Peyer's patch (tissue), 4 donors: ENCODE data around the gene ZNF587B. TPM values are rescaled to one million over a fixed set of nuclear protein-coding genes. Genes with fewer than 3 reads are reported as not detected.
"Not testable (repeated sequence)": the region's sequence is repeated elsewhere in the genome, so short reads cannot be mapped to it uniquely, and the experiment has no call there.

ENCODE experiments used
- DNase-seq, 3 donors: peaks; one replicate each; pipeline ENCODE4 v3.0.0-alpha.2; 2017 to 2019
- H3K27ac ChIP-seq, 4 donors: fragments of 200-600 bp; sonication (generic); one replicate each; pipeline ENCODE4 v1.5.1; 2016 to 2019
- H3K27me3 ChIP-seq, 2 donors: fragments of 200-600 bp; sonication (generic); one replicate each; pipeline ENCODE4 v1.5.1; 2019
- H3K36me3 ChIP-seq, 3 donors: fragments of 200-600 bp; sonication (generic); one replicate each; pipeline ENCODE4 v1.5.1; 2016 to 2019
- H3K4me1 ChIP-seq, 4 donors: fragments of 200-600 bp; sonication (generic); one replicate each; pipeline ENCODE4 v1.5.1; 2016 to 2019
- H3K4me3 ChIP-seq, 4 donors: fragments of 200-600 bp; sonication (generic); 1 replicate in 3 of 4; 2 replicates in 1 of 4; pipeline ENCODE4 v1.5.1; 2016 to 2019; ENCODE audit warnings: mild to moderate bottlenecking in 1 of 4
- H3K9me3 ChIP-seq, 4 donors: fragments of 200-600 bp; sonication (generic); one replicate each; pipeline ENCODE4 v1.5.1; 2016 to 2019; ENCODE audit warnings: mild to moderate bottlenecking in 1 of 4
- CTCF ChIP-seq, 6 experiments: fragments of 450-650 bp in 4 of 6; fragments of 200-600 bp in 2 of 6; sonication (generic) in 1 of 6; IDR thresholded peaks; one replicate each; pipeline ENCODE4 v1.5.1; 2017 to 2019; ENCODE audit warnings: antibody characterized with exemption in 6 of 6, mild to moderate bottlenecking in 3 of 6, moderate library complexity in 1 of 6
- POLR2A ChIP-seq, 2 donors: fragments of 450-650 bp; IDR thresholded peaks; one replicate each; pipeline ENCODE4 v1.5.1; 2017; ENCODE audit warnings: antibody characterized with exemption in 2 of 2, mild to moderate bottlenecking in 2 of 2, moderate library complexity in 2 of 2
- total RNA-seq, 4 donors: library from RNA; depleted of rRNA; stranded (reverse); fragments of >200 nt; gene quantifications; one replicate each; pipeline ENCODE4 v1.1.0, GENCODE V29; 2016

The ZNF587B gene
- total RNA-seq, 4 donors from 2014 or later: 19.3 to 32.4 (median 25.0) TPM

- H3K27me3 ChIP-seq: no peaks in the 10 kb centered on the region
- H3K36me3 ChIP-seq: peaks cover 0 to 7% (median 0%) of the 10 kb centered on the region in 3 donors
- no peaks in the 10 kb centered on the region for H3K9me3 ChIP-seq
- H3K4me1 ChIP-seq: peaks cover 0 to 17% (median 5%) of the 10 kb centered on the region in 4 donors
- no peak for DNase-seq
- TF ChIP-seq CTCF (IDR thresholded peaks at IDR 0.05) (no peak), POLR2A (IDR thresholded peaks at IDR 0.05) (no peak)
- H3K27ac ChIP-seq: no peak overlapping the region
- H3K4me3 ChIP-seq: no peak overlapping the region
Measured at GRCh38 chr19:57825511-57825910, 4.6 kb upstream of the ZNF587B start.

GRCh38 chr19:57829316-57829715, 783 bp upstream of the ZNF587B start:
- DNase-seq: no peak
- no peak overlapping the region for H3K27ac ChIP-seq
- no peaks in the 10 kb centered on the region for H3K27me3 ChIP-seq
- H3K4me3 ChIP-seq: no peak overlapping the region
- peaks cover 0 to 2% (median 0%) of the 10 kb centered on the region in 4 donors for H3K4me1 ChIP-seq
- H3K36me3 ChIP-seq: peaks cover 0 to 7% (median 0%) of the 10 kb centered on the region in 3 donors
- H3K9me3 ChIP-seq: no peaks in the 10 kb centered on the region
- TF ChIP-seq POLR2A (IDR thresholded peaks at IDR 0.05) (no peak), CTCF (IDR thresholded peaks at IDR 0.05) (no peak)

GRCh38 chr19:57836991-57837390, 6.9 kb downstream of the ZNF587B start:
- H3K27me3 ChIP-seq, DNase-seq, H3K9me3 ChIP-seq, H3K4me3 ChIP-seq, H3K4me1 ChIP-seq, H3K27ac ChIP-seq: not testable (repeated sequence)
- H3K36me3 ChIP-seq: peaks cover 0 to 18% (median 0%) of the 10 kb centered on the region in 3 donors

GRCh38 chr19:57838622-57839191, 8.6 kb downstream of the ZNF587B start:
- DNase-seq, H3K9me3 ChIP-seq, H3K27me3 ChIP-seq, H3K27ac ChIP-seq, H3K4me1 ChIP-seq, H3K4me3 ChIP-seq: not testable (repeated sequence)
- peaks cover 0 to 27% (median 0%) of the 10 kb centered on the region in 3 donors for H3K36me3 ChIP-seq

GRCh38 chr19:57841122-57841763, 11.1 kb downstream of the ZNF587B start:
- H3K4me1 ChIP-seq: no peaks in the 10 kb centered on the region
- no peak overlapping the region for H3K27ac ChIP-seq
- TF ChIP-seq CTCF (IDR thresholded peaks at IDR 0.05): no peak
- TF ChIP-seq POLR2A (IDR thresholded peaks at IDR 0.05): no peak
- H3K36me3 ChIP-seq: peaks cover 0 to 27% (median 0%) of the 10 kb centered on the region in 3 donors
- no peak for DNase-seq
- no peak overlapping the region for H3K4me3 ChIP-seq
- no peaks in the 10 kb centered on the region for H3K27me3 ChIP-seq
- H3K9me3 ChIP-seq: no peaks in the 10 kb centered on the region

GRCh38 chr19:57847164-57847563, 17.1 kb downstream of the ZNF587B start:
- not testable (repeated sequence) for H3K4me3 ChIP-seq, H3K36me3 ChIP-seq, H3K27me3 ChIP-seq, H3K9me3 ChIP-seq, DNase-seq, H3K27ac ChIP-seq
- peaks cover 0 to 17% (median 8%) of the 10 kb centered on the region in 4 donors for H3K4me1 ChIP-seq

GRCh38 chr19:57849162-57849665, 19.1 kb downstream of the ZNF587B start:
- peaks cover 0 to 20% (median 0%) of the 10 kb centered on the region in 3 donors for H3K36me3 ChIP-seq
- H3K9me3 ChIP-seq, H3K27ac ChIP-seq, DNase-seq, H3K27me3 ChIP-seq: not testable (repeated sequence)
- H3K4me3 ChIP-seq: peak overlapping the region in 2 of 4 donors; percentile 72 to 85
- H3K4me1 ChIP-seq: peaks cover 0 to 26% (median 8%) of the 10 kb centered on the region in 4 donors
